CD4-positive, alpha-beta T cell treated with Interferon gamma for 1 hour (primary cell): ENCODE data around the gene IL36G.

ENCODE experiments used
- DNase-seq: peaks from one replicate; pipeline ENCODE4 v3.0.0-alpha.2; 2020

Gene IL36G

GRCh38 chr2:112973156-112973555, 4.7 kb upstream of the IL36G start:
- DNase-seq: no peak

- no peak for DNase-seq
Measured at GRCh38 chr2:112979731-112980130, 1.9 kb downstream of the IL36G start.

GRCh38 chr2:112980537-112980936, 2.7 kb downstream of the IL36G start:
- DNase-seq: no peak

GRCh38 chr2:112985090-112985489, 7.3 kb downstream of the IL36G start:
- peak; percentile 5 for DNase-seq

GRCh38 chr2:112989611-112990010, 11.8 kb downstream of the IL36G start:
- DNase-seq: no peak

- no peak for DNase-seq
Measured at GRCh38 chr2:112993831-112994230, 16.0 kb downstream of the IL36G start.

- DNase-seq: no peak
Measured at GRCh38 chr2:112994648-112995047, 16.8 kb downstream of the IL36G start.

GRCh38 chr2:112995346-112995920, 17.6 kb downstream of the IL36G start:
- no peak for DNase-seq

GRCh38 chr2:112996635-112997034, 18.8 kb downstream of the IL36G start:
- DNase-seq: peak; percentile 72

GRCh38 chr2:112997151-112997550, 19.3 kb downstream of the IL36G start:
- DNase-seq: no peak

GRCh38 chr2:113000436-113000835, 22.6 kb downstream of the IL36G start:
- no peak for DNase-seq

GRCh38 chr2:113002677-113003076, 24.9 kb downstream of the IL36G start:
- DNase-seq: no peak

- DNase-seq: no peak
Measured at GRCh38 chr2:113005030-113005509, 27.3 kb downstream of the IL36G start, which contains the start of gene IL36A. Gene IL36A (plus strand): TSS chr2:113005459. CDS start chr2:113005872, 413 bp downstream.

GRCh38 chr2:113007250-113007649, 29.4 kb downstream of the IL36G start:
- no peak for DNase-seq

GRCh38 chr2:113009622-113010021, 31.8 kb downstream of the IL36G start:
- DNase-seq: no peak

GRCh38 chr2:113010088-113010487, 32.3 kb downstream of the IL36G start:
- DNase-seq: no peak

- no peak for DNase-seq
Measured at GRCh38 chr2:113011108-113011507, 33.3 kb downstream of the IL36G start.

GRCh38 chr2:113012436-113013335, 34.9 kb downstream of the IL36G start:
- no peak for DNase-seq

- DNase-seq: no peak
Measured at GRCh38 chr2:113013336-113013661, 35.5 kb downstream of the IL36G start.

- no peak for DNase-seq
Measured at GRCh38 chr2:113014067-113014466, 36.3 kb downstream of the IL36G start.

- no peak for DNase-seq
Measured at GRCh38 chr2:113015042-113015441, 37.2 kb downstream of the IL36G start.

- DNase-seq: no peak
Measured at GRCh38 chr2:113015655-113016054, 37.8 kb downstream of the IL36G start.

- DNase-seq: no peak
Measured at GRCh38 chr2:113018509-113018908, 40.7 kb downstream of the IL36G start.

- no peak for DNase-seq
Measured at GRCh38 chr2:113021312-113021711, 43.5 kb downstream of the IL36G start.
